Mucosa of stomach (tissue), 1 donor: ENCODE results near the gene NSRP1.
"Not testable (repeated sequence)": the region's sequence is repeated elsewhere in the genome, so short reads cannot be mapped to it uniquely, and the experiment has no call there.

Experiments used
- H3K27me3 ChIP-seq: one replicate; pipeline ENCODE4 v1.7.0; 2013; ENCODE audit warnings: mild to moderate bottlenecking, low read length; ENCODE audit not compliant: control insufficient read depth, insufficient read depth
- H3K36me3 ChIP-seq: one replicate; pipeline ENCODE4 v1.7.0; 2013; ENCODE audit warnings: low read length; ENCODE audit not compliant: control insufficient read depth, insufficient read depth
- H3K4me1 ChIP-seq: one replicate; pipeline ENCODE4 v1.7.0; 2013; ENCODE audit warnings: mild to moderate bottlenecking, low read length; ENCODE audit not compliant: control insufficient read depth, insufficient read depth
- H3K4me3 ChIP-seq: one replicate; pipeline ENCODE4 v1.7.0; 2013; ENCODE audit warnings: low read length
- H3K9ac ChIP-seq: one replicate; pipeline ENCODE4 v1.7.0; 2013; ENCODE audit warnings: mild to moderate bottlenecking, low read length, moderate library complexity
- H3K9me3 ChIP-seq: one replicate; pipeline ENCODE4 v1.7.0; 2013; ENCODE audit warnings: mild to moderate bottlenecking, low read length, moderate library complexity; ENCODE audit not compliant: control insufficient read depth
- donor health status: Pancreatic carcinoma.

The NSRP1 gene

GRCh38 chr17:30196504-30196903, 79.9 kb downstream of the NSRP1 start:
- Histone ChIP-seq H3K27me3 (no peaks in the 10 kb centered on the region), H3K9ac (no peak overlapping the region), H3K4me1 (no peaks in the 10 kb centered on the region), H3K9me3 (no peaks in the 10 kb centered on the region), H3K36me3 (no peaks in the 10 kb centered on the region), H3K4me3 (no peak overlapping the region)

DNA sequence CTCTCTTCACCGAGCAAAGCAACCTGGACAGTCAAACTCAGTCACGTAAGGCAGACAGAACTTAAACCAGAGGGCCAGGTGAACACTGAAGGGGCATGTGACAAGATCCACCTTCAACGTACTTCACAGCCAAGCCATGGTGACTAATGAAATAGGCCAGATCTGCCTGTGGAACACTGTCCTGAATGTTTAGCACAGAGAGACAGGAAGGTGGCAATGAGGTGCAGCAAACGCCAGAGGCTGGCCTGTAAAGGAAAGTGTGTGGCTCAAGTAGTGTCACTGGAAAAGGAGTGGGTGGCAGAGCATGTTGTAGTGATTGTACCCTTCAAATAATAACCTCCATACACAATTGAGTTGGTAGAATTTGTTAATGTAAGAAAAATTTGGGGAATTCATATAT, 80.8 kb downstream of the NSRP1 start:
- Histone ChIP-seq H3K27me3 (no peaks in the 10 kb centered on the region), H3K9me3 (no peaks in the 10 kb centered on the region), H3K4me3 (no peak overlapping the region), H3K36me3 (no peaks in the 10 kb centered on the region), H3K4me1 (no peaks in the 10 kb centered on the region), H3K9ac (no peak overlapping the region)

DNA sequence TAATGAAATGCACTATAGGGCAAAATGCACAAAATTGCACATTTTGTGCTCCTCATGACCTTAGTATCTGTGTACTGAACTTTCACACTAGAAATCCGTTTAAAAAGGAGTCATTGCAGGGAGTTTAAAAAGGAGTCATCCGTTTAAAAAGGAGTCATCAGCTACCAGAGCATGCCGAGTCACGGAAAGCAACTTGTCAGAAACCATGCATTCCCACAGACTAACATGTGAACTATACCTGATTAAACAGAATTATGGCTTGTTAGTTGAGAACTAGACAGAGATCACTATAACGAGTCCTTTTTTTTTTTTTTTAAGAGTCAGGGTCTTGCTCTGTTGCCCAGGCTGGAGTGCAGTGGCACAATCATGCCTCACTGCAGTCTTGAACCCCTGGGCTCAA, 83.0 kb downstream of the NSRP1 start:
- Histone ChIP-seq H3K27me3 (no peaks in the 10 kb centered on the region), H3K4me1 (no peaks in the 10 kb centered on the region), H3K4me3 (no peak overlapping the region), H3K9ac (no peak overlapping the region), H3K9me3 (no peaks in the 10 kb centered on the region), H3K36me3 (no peaks in the 10 kb centered on the region)

- Histone ChIP-seq H3K36me3 (no peaks in the 10 kb centered on the region), H3K4me1 (no peaks in the 10 kb centered on the region)
Measured at GRCh38 chr17:30200106-30200505, 83.5 kb downstream of the NSRP1 start.

DNA sequence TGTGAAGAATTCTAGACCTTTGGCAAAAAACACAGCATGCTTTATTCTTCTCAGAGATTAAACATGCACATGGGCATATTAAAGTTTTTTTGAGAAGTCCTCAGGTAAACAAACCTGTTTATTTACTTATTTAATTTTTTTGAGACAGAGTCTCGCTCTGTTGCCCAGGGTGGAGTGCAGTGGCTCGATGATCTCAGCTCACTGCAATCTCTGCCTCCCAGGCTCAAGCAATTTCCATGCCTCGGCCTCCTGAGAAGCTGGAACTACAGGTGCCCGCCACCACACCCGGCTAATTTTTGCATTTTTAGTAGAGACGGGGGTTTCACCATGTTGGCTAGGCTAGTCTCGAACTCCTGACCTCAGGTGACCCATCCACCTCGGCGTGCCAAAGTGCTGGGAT, 84.0 kb downstream of the NSRP1 start:
- not testable (repeated sequence) for H3K27me3 ChIP-seq, H3K9ac ChIP-seq, H3K4me1 ChIP-seq, H3K36me3 ChIP-seq, H3K4me3 ChIP-seq, H3K9me3 ChIP-seq

More at GRCh38 chr17:30200106-30200505, 83.5 kb downstream of the NSRP1 start:
- no peak overlapping the region for H3K9ac ChIP-seq
- no peaks in the 10 kb centered on the region for H3K27me3 ChIP-seq
- no peaks in the 10 kb centered on the region for H3K9me3 ChIP-seq
- H3K4me3 ChIP-seq: no peak overlapping the region

- Histone ChIP-seq H3K9ac (no peak overlapping the region), H3K36me3 (no peaks in the 10 kb centered on the region), H3K27me3 (no peaks in the 10 kb centered on the region), H3K9me3 (no peaks in the 10 kb centered on the region), H3K4me3 (no peak overlapping the region), H3K4me1 (no peaks in the 10 kb centered on the region)
Measured at GRCh38 chr17:30203471-30203981, 86.9 kb downstream of the NSRP1 start.

DNA sequence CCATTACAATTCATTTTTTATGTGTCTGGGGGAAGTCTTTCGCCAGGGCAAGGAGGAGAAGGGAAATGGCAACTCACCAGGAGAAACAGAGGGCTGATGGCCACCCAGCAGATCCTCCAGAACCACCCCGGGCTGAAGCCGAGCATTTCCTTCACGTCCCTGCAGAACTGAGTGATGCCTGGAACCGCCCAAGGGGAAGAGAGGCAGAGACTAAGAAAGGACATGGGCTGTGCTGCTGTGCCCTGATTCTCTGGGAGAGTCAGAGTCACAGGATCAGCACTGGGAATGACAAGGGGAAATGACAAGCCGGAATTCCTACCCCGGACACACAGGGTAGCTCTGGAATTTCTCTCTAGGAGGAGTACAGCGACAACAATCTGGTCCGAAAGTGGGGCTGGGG, 91.0 kb downstream of the NSRP1 start:
- Histone ChIP-seq H3K9me3 (no peaks in the 10 kb centered on the region), H3K36me3 (no peaks in the 10 kb centered on the region), H3K9ac (no peak overlapping the region), H3K4me3 (no peak overlapping the region), H3K4me1 (no peaks in the 10 kb centered on the region), H3K27me3 (no peaks in the 10 kb centered on the region)

GRCh38 chr17:30208214-30208613, 91.6 kb downstream of the NSRP1 start:
- Histone ChIP-seq H3K36me3 (no peaks in the 10 kb centered on the region), H3K4me3 (no peak overlapping the region), H3K27me3 (no peaks in the 10 kb centered on the region), H3K9me3 (no peaks in the 10 kb centered on the region), H3K9ac (no peak overlapping the region), H3K4me1 (no peaks in the 10 kb centered on the region)

DNA sequence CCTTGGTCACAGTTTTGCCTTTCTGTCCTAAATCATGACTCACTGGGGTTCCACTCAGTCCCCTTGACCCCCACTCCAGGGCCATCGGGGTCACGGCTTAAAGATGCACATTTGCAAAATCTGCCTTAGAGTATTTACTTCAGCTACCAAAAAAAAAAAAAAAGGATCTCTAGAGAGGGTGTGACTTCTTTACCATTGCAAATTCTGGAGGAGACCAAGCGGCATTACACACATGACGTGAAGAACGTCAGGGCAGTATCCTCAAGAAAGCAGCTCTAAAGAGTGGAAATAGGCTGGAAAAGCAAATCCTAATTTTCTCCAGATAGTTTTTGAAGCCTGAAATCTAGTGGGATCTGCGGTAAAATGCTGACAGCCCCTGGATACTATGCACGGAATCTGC, 93.3 kb downstream of the NSRP1 start:
- Histone ChIP-seq H3K9ac (no peak overlapping the region), H3K4me1 (no peaks in the 10 kb centered on the region), H3K4me3 (no peak overlapping the region), H3K36me3 (no peaks in the 10 kb centered on the region), H3K9me3 (no peaks in the 10 kb centered on the region), H3K27me3 (no peaks in the 10 kb centered on the region)

DNA sequence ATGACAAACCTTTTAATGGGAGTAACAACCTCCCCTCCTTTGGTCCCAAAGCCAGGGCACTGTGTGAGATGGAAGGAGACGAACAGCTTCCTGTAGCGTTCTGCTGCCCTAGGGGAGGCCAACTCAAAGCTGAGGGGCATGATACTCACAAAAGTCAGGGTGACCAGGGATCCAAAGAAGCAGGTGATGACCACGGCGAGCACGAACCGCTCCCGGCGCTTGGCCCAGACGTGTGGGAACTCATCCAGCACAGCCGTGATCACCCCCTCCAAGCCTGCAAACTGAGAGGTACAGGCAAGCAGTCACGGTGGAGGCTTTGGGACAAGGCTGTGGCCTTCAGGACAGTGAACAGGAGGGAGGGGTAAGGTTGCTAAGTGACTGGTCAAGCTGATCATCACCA, 93.8 kb downstream of the NSRP1 start:
- no peaks in the 10 kb centered on the region for H3K36me3 ChIP-seq
- no peaks in the 10 kb centered on the region for H3K27me3 ChIP-seq
- no peak overlapping the region for H3K9ac ChIP-seq
- H3K4me3 ChIP-seq: no peak overlapping the region
- H3K9me3 ChIP-seq: no peaks in the 10 kb centered on the region
- H3K4me1 ChIP-seq: no peaks in the 10 kb centered on the region

- Histone ChIP-seq H3K27me3 (no peaks in the 10 kb centered on the region), H3K9ac (no peak overlapping the region), H3K4me1 (no peaks in the 10 kb centered on the region), H3K36me3 (no peaks in the 10 kb centered on the region), H3K9me3 (no peaks in the 10 kb centered on the region), H3K4me3 (no peak overlapping the region)
Measured at GRCh38 chr17:30210901-30211300, 94.3 kb downstream of the NSRP1 start.

GRCh38 chr17:30211371-30211770, 94.8 kb downstream of the NSRP1 start:
- Histone ChIP-seq H3K36me3 (no peaks in the 10 kb centered on the region), H3K4me1 (no peaks in the 10 kb centered on the region), H3K4me3 (no peak overlapping the region), H3K9ac (no peak overlapping the region), H3K9me3 (no peaks in the 10 kb centered on the region), H3K27me3 (no peaks in the 10 kb centered on the region)

DNA sequence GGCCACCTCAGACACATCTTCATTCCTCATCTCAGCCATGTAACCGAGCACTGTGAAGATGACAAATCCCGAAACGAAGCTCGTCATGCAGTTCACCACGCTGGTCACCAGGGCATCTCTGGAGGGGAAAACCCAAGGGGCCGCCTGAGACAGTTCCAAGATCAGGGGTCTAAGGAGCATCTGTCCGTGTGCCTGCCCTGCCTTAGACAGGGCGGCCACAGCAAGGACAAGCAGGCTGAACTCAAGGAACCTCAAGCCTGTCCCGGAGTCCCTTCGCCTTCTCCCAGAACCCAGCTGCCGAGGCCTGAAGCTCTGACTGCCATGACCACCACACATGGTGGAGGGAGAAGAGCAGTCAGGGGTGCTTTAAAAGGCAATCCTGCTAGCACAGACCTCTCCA, 96.1 kb downstream of the NSRP1 start:
- Histone ChIP-seq H3K36me3 (no peaks in the 10 kb centered on the region), H3K9ac (no peak overlapping the region), H3K9me3 (no peaks in the 10 kb centered on the region), H3K4me3 (no peak overlapping the region), H3K4me1 (no peaks in the 10 kb centered on the region), H3K27me3 (no peaks in the 10 kb centered on the region)
